ENCODE results near the gene THYN1. TPM values are rescaled to one million over a fixed set of nuclear protein-coding genes. Genes with fewer than 3 reads are reported as not detected.
A peak's percentile ranks its signal among the peaks of the same experiment; 100 is the strongest.

The THYN1 gene
- total RNA-seq, 2 experiments from 2014 or later: 70.1 to 75.3 TPM

DNA sequence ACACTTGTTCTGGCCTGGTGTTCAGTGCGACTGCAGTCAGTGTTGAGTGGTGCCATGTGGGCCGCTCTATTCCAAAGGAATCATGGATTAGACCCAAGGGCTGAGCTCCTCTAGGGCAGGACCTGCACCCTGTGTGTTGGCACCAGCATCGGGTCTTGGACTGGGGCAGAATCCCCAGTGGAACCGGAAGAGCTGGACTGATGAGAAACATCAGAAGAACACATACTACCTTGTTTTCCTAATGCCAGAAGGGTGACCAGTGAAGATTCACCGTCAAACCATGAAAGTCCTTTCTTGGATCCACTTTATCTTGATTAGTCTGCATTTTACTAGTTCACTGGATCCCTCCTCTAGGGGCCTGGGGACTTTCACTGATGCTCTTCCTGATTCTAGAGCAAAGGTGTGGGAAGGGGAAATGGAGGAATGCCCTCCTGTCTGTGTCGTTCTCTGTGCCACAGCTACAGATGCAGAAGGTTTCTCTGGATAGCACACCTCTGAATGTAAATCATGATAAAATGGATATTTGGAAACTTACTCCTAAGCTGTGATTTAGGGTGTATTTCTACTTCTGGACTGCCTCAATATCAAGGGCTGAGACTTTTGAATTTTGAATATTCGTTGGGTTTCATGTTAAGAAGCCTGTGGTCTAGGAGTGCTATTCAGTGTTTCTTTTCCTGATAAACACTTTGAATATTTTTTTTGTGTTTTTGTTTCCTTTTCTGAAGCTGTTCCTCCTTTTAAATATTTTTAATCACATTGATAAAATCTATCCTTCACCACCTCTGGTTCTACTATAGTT is 12.0 kb upstream of the THYN1 start:
- ChIA-PET CTCF (interaction anchor here (0.7 to 5.3 kb wide), 3 partner anchors 11 to 95 kb away, joined by 3 to 76 read pairs (median 3); partner anchors contain the start of gene GLB1L3), POLR2A (interaction anchor here (0.7 to 3.0 kb wide), 3 partner anchors 9 to 11 kb away, joined by 3 to 10 read pairs (median 10); partner anchors contain the start of genes ACAD8, GLB1L3 and THYN1)
- Mint-ChIP-seq H3K4me1 (ENCODE audit: low read depth) (peaks cover 1% of the 10 kb centered on the region), H3K9me3 (no peaks in the 10 kb centered on the region), H3K27me3 (no peaks in the 10 kb centered on the region), H3K4me3 (no peak overlapping the region), H3K36me3 (ENCODE audit: low read depth) (peaks cover 3% of the 10 kb centered on the region), H3K27ac (no peak overlapping the region)
- no peak for ATAC-seq
- TF ChIP-seq, protein P1, sequence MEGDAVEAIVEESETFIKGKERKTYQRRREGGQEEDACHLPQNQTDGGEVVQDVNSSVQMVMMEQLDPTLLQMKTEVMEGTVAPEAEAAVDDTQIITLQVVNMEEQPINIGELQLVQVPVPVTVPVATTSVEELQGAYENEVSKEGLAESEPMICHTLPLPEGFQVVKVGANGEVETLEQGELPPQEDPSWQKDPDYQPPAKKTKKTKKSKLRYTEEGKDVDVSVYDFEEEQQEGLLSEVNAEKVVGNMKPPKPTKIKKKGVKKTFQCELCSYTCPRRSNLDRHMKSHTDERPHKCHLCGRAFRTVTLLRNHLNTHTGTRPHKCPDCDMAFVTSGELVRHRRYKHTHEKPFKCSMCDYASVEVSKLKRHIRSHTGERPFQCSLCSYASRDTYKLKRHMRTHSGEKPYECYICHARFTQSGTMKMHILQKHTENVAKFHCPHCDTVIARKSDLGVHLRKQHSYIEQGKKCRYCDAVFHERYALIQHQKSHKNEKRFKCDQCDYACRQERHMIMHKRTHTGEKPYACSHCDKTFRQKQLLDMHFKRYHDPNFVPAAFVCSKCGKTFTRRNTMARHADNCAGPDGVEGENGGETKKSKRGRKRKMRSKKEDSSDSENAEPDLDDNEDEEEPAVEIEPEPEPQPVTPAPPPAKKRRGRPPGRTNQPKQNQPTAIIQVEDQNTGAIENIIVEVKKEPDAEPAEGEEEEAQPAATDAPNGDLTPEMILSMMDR (IDR thresholded peaks at IDR 0.05): no peak
- intact Hi-C loops (cut with micrococcal nuclease): no loop called here
- DNase-seq: no peak

DNA sequence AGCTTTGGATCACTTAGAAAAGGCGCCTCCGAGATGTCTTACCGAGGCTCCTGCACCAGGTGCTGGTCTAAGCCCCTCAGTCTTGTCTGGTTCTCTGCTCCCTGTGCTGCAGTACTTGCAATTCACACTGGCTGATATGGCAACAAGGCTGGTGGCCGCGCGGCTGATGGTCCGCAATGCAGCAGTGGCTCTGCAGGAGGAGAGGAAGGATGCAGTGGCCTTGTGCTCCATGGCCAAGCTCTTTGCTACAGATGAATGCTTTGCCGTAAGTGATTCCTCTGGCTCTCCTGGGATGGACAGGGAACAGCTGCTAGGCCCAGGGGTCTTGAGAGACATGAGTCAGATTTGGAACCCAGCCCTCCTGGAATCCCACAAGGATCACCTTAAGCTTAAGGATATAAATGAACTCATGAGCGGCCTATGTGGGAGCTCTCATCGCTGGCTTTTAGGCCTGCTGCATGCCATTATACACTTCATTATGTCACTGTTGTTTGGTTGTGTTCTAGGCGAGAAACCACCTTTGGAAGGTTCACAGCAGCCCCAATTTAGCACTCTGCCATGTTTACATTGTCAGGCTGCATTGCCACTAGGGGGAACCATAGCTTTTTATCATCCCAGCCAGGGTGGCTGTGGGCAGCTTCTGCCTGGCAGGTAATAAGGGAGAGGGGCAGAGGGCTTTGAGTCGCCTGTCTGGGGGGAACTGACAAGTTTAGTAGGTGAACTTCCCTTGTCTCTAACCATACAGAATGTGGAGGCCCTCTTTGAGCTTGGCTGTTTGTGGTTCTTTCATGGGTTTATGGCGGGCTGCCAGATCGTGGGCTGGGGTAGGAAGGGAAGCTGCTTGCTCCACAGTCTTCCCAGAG is 8.7 kb upstream of the THYN1 start:
- TF ChIP-seq, protein P1 (IDR thresholded peaks at IDR 0.05): peak; percentile 32
- Mint-ChIP-seq H3K4me3 (no peak overlapping the region), H3K27ac (no peak overlapping the region), H3K27me3 (no peaks in the 10 kb centered on the region), H3K36me3 (ENCODE audit: low read depth) (peaks cover 5% of the 10 kb centered on the region), H3K4me1 (ENCODE audit: low read depth) (no peaks in the 10 kb centered on the region), H3K9me3 (no peaks in the 10 kb centered on the region)
- DNase-seq (peak; percentile 51), ATAC-seq (peak; percentile 87)
- POLR2A ChIA-PET: interaction anchor here (0.8 to 1.4 kb wide), 3 partner anchors 11 to 312 kb away, joined by 3 to 4 read pairs (median 4); partner anchors contain the start of gene GLB1L2
- CTCF ChIA-PET: interaction anchor here (0.6 to 5.3 kb wide), 17 partner anchors 8 to 77 kb away, joined by 3 to 76 read pairs (median 4); partner anchors contain the start of genes ACAD8, GLB1L2, GLB1L3 and NCAPD3
- intact Hi-C loops (cut with micrococcal nuclease): no loop called here

DNA sequence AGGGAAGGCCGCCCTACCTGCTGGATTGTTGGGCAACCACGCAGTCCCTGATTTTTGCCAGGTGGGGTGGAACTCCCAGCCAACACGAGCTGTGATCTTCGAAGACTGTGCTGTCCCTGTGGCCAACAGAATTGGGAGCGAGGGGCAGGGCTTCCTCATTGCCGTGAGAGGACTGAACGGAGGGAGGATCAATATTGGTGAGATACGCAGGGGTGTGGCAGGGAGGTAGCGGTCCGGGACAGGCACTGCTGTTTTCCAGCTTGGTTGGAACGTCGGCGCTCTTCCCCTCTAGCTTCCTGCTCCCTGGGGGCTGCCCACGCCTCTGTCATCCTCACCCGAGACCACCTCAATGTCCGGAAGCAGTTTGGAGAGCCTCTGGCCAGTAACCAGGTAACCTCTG is 7.8 kb upstream of the THYN1 start:
- DNase-seq (no peak), ATAC-seq (no peak)
- no peaks in the 10 kb centered on the region for H3K27me3 Mint-ChIP-seq
- CTCF ChIA-PET: interaction anchor here (1.1 to 5.3 kb wide), 6 partner anchors 7 to 71 kb away, joined by 3 to 76 read pairs (median 8); partner anchors contain the start of genes ACAD8, GLB1L2, GLB1L3 and NCAPD3
- POLR2A ChIA-PET: interaction anchor here (1.2 kb wide), 1 partner anchor 12 kb away, joined by 4 read pairs; no protein-coding TSS in a partner anchor
- H3K4me1 Mint-ChIP-seq (ENCODE audit: low read depth): no peaks in the 10 kb centered on the region
- no peak overlapping the region for H3K4me3 Mint-ChIP-seq
- intact Hi-C loops (cut with micrococcal nuclease): no loop called here
- TF ChIP-seq, protein P1 (IDR thresholded peaks at IDR 0.05): no peak
- peaks cover 5% of the 10 kb centered on the region for H3K36me3 Mint-ChIP-seq (ENCODE audit: low read depth)
- no peak overlapping the region for H3K27ac Mint-ChIP-seq
- no peaks in the 10 kb centered on the region for H3K9me3 Mint-ChIP-seq

DNA sequence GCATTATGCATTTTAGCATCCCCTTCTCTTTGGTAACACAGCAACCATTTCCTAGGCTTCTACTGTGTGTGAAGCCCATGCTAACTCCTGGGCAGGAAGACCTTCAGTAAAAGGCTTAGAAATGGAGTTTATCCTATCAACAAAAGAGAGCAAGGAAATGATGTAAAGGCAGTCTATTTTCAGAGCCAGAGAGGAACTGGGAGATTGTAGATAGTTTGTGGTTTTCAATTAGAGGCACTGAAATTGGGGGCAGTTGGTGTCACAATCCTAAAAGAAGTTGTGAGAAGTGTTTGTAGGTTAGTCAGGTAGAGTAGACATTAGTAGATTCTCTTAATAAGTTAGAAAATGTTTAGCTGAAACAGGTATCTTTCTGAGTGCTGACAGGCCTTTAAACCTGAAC is 7.4 kb upstream of the THYN1 start:
- POLR2A ChIA-PET: no interaction called here
- H3K27ac Mint-ChIP-seq: no peak overlapping the region
- ATAC-seq: no peak

More for the DNA sequence above, 7.4 kb upstream of the THYN1 start:
- DNase-seq: no peak
- CTCF ChIA-PET: interaction anchor here (1.9 to 5.3 kb wide), 3 partner anchors 15 to 72 kb away, joined by 7 to 76 read pairs (median 10); partner anchors contain the start of genes GLB1L2, GLB1L3, NCAPD3 and VPS26B
- H3K4me1 Mint-ChIP-seq (ENCODE audit: low read depth): peaks cover 3% of the 10 kb centered on the region
- intact Hi-C loops (cut with micrococcal nuclease): no loop called here
- TF ChIP-seq, protein P1 (IDR thresholded peaks at IDR 0.05): no peak
- no peak overlapping the region for H3K4me3 Mint-ChIP-seq
- H3K27me3 Mint-ChIP-seq: no peaks in the 10 kb centered on the region
- H3K36me3 Mint-ChIP-seq (ENCODE audit: low read depth): peaks cover 5% of the 10 kb centered on the region
- no peaks in the 10 kb centered on the region for H3K9me3 Mint-ChIP-seq
